Activated T-cell treated with anti-CD3 and anti-CD28 coated beads for 1 hour (primary cell): Measurements from ENCODE around the gene TMEM212.

Experiments used
- DNase-seq: peaks from one replicate; pipeline ENCODE4 v3.0.0-alpha.2; 2020; ENCODE audit warnings: low read depth

Gene TMEM212

DNA sequence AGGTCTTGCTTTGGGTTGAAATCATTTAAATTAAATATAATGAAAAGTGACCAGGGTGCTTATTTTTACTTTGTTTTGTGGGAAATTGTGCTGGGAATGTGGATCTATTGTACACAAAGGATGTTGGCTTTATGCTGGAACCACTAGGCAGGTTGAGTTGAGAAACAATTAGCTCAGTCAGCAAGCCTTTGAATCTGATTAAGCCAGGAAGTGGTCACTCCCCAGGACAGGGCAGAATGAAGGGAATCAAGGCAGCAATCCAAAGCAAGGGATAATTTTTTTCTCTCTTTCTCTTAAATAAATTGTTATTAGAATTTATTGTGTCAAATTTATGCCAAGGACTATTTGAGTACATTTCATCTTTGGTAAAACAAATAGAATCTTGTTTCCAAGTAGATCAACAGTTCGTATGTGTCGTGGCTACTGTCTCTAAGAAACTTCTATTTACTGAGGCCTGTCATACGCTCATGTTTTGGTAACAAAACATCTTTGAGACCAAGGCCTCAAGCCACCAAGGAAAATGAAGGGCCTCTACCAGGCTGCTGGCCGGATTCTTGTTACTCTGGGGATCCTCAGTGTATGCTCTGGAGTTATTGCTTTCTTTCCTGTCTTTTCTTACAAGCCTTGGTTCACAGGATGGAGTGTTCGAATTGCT is at the start of gene TMEM212:
TMEM212 (plus strand) TSS at position 486 of the 655 bp plus-strand sequence; CDS start at position 521, 35 bp downstream.
- no peak for DNase-seq

DNA sequence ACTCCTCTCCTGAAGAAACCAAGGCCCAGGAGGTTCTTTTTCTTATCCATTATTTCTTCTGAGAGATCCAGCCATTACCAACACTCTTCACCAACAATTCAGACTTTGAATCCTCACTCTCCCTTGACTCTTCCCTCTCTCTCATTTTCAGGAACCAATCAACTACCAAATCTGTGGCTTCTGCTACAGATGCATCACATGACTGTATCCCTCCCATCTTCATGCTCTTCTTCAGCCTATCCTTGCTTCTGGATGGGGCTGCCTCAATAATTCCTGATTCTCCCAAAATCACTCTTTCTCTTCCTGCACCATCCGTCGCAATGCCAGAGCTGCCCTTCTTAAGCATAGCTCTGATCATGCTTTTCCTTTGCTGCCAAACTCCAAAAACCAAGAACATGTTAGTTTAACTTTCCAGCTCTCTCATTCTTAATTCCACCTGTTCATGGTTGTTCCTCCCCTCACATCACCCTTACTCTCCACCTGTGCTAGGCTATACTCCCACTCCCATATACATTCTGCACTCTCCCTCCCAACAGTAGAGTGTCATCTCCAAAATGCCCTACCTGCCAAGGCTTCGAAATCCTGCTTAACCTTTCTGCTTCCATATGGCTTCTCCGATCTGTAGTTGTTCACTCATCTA is 46.4 kb upstream of the TMEM212 start:
- DNase-seq, result no peak

- no peak for DNase-seq
These were observed 45.9 kb upstream of the TMEM212 start for GRCh38 chr3:171797265-171797679.

DNA sequence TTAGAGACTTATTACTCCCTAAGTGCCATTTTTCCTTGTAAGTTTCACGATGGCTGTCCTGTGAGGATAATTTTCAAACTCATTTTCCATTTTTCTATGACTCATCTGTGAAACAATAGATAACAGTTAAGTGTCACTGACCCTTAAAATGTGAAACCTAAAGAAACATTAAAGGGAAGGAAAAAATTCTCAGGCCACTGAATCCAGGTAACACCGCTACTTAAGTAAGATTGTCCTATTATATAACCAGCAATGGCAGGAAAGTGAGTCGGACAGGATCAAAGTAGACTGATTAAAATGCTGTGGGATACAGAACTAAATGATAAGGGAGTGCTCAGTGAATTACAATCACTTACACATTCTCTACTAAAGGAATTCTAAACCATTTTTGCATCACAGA is 45.3 kb upstream of the TMEM212 start:
- DNase-seq, result no peak

- DNase-seq, result no peak
These were observed 43.6 kb upstream of the TMEM212 start for GRCh38 chr3:171799501-171799900.

DNA sequence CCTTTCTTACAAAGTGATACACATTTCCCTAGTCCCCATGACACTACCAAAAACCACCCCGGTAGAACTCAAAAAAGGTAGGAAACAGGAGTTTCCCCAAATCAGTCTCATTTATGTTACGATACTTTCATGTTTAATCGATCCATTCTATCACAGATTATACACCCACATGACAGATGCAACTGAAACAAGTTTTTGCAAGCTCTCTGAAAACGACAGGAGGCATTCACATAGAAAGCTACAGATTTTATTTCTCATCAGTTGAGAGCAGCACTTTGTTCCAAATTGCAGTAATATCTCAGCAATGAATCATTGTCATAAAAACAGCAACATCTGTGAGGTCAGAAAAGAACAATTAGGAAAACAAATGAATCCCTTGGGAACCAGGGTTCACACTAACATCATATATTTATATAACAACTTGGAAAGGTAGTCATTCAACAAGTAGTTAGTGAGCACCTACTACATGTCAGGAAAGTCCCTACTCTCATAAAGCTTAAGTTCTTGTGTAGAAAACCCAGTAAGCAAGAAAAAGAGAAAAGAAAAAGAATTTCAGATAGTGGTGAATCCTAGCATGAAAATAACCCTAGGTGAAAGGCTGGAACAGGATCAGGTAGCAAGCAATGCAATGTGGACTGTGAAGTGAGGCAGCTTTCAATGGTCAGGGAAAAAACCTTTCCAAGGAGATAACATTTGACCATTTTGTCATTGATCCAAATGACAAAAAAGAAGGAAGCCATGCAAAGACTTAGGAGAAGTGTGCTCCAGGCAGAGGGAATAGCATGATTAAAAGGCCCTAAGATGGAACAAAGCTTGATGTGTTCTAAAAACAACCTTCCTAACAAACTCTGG is 41.2 kb upstream of the TMEM212 start:
- DNase-seq, result no peak

DNA sequence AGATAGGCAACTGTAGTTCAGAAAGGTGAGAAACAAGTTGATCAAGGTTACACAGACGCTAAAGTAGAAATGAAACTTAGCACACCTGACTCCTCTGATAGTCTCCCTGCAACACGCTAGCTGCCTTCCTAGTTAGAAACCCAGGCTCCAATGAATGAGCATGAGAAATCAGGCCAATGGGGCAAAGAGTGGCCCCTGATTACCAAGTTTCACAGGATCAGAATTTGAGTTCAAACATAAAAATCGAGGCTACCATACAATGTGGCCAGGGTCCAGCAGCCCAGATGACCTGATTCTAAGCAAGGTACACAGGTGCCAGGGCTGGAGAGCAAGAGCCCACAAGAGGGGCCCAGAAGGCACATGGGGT is 40.6 kb upstream of the TMEM212 start:
- DNase-seq, result no peak

DNA sequence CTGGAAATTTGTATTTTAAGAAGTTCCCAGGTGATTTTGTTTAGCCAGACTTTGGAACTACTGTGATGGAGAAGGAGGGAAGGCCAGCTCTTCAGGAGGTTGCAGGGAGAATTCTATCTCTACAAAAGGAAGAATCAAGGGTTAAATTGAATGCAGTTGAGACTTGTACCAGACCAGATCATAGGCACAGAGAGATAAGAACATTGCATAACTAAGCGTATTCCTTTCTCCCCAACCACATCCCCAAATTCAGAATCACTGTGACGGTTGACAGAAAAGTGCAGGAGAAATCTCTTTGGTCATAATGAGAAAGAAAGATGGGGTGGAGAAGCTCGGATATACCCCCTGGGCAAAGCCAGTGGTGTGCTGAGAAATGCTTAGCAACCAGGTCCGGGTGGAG is 40.1 kb upstream of the TMEM212 start:
- DNase-seq, result no peak

GRCh38 chr3:171804618-171805389 is 38.3 kb upstream of the TMEM212 start:
- no peak for DNase-seq

- DNase-seq, result no peak
These were observed 37.5 kb upstream of the TMEM212 start for GRCh38 chr3:171805687-171806086.

DNA sequence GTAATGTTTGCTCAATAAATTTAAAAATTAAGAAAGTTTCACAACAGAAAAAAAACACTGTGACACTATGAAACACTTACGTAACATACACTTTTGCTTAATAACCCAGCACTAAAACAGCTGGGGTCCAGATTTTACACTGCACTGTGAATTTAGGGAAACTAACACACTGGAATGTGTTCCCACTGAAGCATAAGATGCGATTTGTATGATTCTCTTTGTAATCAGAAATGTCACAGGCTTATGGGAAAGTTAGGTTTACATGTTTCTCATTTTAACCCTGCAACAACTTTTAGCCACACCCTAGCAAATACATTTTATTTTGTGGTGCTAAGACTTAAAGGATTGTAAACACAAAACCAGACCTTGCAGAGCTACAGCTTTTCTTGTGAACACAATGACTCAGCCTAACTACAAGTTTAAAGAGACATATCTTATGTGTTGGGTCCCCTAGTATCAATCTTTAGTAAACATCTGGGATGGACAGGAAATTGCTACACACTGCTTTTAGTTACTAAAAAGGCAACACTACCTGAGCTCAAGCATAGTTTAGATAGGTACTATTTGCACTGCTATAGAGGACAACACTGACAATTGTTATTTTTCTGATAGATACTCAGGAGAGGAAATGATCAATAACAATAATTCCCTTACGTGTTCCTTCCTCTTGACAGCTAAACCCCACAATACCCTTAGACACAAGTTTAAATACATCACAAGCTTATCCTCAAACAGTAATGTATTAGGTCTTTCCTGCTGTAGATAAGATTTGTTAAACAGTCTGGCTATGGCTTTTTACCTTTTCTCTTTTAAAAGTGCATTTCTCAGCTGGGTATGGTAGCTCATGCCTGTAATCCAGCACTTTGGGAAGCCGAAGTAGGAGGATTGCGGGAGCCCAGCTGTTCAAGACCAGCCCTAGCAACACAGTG is 36.7 kb upstream of the TMEM212 start:
- no peak for DNase-seq

GRCh38 chr3:171807129-171807675 is 35.9 kb upstream of the TMEM212 start:
- no peak for DNase-seq

DNA sequence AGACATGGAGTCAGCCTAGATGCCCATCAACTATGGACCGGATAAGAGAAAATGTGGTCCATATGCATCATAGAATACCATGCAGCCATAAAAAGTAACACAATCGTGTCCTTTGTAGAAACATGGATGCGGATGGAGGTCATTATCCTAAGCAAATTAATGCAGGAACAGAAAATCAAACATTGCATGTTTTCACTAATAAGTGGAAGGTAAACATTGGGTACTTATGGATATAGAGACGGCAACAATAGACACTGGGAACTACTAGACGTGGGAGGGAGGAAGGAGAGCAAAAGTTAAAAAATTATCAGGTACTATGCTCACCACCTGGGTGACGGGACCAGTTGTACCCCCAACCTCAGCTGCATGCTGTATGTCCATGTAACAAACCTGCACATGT is 35.3 kb upstream of the TMEM212 start:
- no peak for DNase-seq

GRCh38 chr3:171809611-171809860 is 33.6 kb upstream of the TMEM212 start:
- no peak for DNase-seq

DNA sequence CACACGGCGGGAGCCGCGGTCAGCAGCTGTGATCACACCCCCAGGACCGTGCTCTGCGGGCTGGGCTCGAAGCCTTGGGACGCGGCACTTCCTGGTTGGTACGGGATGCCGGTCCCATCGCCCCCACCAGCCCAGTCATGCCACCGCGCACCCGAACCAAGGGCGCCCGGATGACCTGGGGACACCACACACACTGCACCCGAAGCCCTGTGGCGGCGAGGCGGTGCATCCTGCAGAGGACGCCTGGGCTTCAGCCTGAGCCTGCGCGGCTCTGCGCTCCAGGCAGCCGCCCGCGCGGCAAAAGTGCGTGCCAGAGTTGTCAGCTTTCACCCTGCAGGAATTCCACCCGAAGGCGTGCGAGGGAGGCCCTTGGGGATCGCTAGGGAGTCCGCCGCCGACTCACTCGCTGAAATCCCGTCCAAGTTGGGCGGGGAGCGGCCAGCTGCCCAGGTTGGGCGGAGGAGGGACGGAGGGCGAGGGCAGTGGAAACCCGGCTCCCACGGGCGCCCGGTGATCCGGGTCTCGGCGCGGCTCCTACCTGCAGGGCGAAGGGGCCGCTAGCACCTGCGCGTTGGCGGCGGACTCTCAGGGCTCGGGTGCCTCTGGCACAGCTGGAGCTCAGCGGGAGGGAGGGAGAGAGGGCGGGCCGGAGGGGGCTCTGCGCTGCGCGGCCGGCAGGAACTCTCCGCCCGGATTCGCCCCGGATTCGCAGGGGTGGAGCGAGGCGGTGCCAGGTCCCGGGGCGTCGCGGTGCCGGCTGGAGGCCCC is 33.1 kb upstream of the TMEM212 start, which contains the start of gene PLD1:
PLD1 (minus strand) TSS at position 623 of the 768 bp plus-strand sequence. CDS start 72,432 bp downstream, outside the sequence.
- DNase-seq, result peak; percentile 26

GRCh38 chr3:171810629-171811294 is 32.4 kb upstream of the TMEM212 start:
- no peak for DNase-seq

DNA sequence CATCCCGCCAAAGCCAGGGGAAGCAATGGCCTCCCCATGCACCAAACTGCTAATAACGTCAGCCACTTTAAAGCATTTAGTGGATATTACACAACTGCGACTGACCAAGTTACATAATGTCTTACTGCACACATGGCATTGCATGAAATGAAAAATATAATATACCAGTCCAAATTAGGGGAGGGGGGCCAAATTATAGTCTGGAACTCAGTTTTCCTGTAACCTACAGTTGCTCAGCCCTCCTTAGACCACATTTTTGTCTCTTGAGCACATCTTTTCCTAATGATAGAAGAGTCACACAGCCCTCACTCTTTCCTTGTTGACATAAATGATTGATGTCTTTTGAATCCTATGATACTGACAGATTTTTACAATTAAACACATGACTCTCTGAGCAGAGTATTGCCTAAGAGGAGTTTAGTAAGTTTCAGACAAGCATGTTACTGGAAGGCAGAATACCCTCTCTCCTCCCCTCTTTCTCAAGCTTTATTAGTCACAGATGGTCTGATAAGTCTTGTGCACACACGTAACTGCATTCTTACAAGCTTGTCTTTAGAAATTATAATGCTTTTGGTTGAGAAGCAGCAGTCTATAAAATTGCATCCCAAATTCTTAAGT is 31.7 kb upstream of the TMEM212 start:
- DNase-seq, result no peak

GRCh38 chr3:171811913-171812335 is 31.2 kb upstream of the TMEM212 start:
- DNase-seq, result no peak

- DNase-seq, result no peak
These were observed 30.3 kb upstream of the TMEM212 start for GRCh38 chr3:171812811-171813210.
